ENCODE results near the gene DST.

The DST gene

GRCh38 chr6:56642366-56643261 lies at the start of gene DST:
Gene DST (minus strand): TSS chr6:56642889.
- no peak within 1 kb of the TSS for H3K4me3 Mint-ChIP-seq
- H3K27ac Mint-ChIP-seq: no peak within 1 kb of the TSS
- H3K9me3 Mint-ChIP-seq: no peaks in the 10 kb centered on the region
- H3K36me3 Mint-ChIP-seq (ENCODE audit: low read depth): no peaks in the 10 kb centered on the region
- no peaks in the 10 kb centered on the region for H3K4me1 Mint-ChIP-seq (ENCODE audit: low read depth)
- no peaks in the 10 kb centered on the region for H3K27me3 Mint-ChIP-seq

GRCh38 chr6:56691814-56692213 lies 49.1 kb upstream of the DST start:
- H3K4me1 Mint-ChIP-seq (ENCODE audit: low read depth): no peaks in the 10 kb centered on the region
- no peaks in the 10 kb centered on the region for H3K27me3 Mint-ChIP-seq
- no peak overlapping the region for H3K27ac Mint-ChIP-seq
- no peaks in the 10 kb centered on the region for H3K36me3 Mint-ChIP-seq (ENCODE audit: low read depth)
- no peak overlapping the region for H3K4me3 Mint-ChIP-seq
- H3K9me3 Mint-ChIP-seq: no peaks in the 10 kb centered on the region

- Mint-ChIP-seq H3K36me3 (ENCODE audit: low read depth) (no peaks in the 10 kb centered on the region), H3K27me3 (no peaks in the 10 kb centered on the region), H3K4me1 (ENCODE audit: low read depth) (no peaks in the 10 kb centered on the region), H3K4me3 (no peak overlapping the region), H3K9me3 (no peaks in the 10 kb centered on the region), H3K27ac (no peak overlapping the region)
These were observed 48.6 kb upstream of the DST start for GRCh38 chr6:56691286-56691595.

DNA sequence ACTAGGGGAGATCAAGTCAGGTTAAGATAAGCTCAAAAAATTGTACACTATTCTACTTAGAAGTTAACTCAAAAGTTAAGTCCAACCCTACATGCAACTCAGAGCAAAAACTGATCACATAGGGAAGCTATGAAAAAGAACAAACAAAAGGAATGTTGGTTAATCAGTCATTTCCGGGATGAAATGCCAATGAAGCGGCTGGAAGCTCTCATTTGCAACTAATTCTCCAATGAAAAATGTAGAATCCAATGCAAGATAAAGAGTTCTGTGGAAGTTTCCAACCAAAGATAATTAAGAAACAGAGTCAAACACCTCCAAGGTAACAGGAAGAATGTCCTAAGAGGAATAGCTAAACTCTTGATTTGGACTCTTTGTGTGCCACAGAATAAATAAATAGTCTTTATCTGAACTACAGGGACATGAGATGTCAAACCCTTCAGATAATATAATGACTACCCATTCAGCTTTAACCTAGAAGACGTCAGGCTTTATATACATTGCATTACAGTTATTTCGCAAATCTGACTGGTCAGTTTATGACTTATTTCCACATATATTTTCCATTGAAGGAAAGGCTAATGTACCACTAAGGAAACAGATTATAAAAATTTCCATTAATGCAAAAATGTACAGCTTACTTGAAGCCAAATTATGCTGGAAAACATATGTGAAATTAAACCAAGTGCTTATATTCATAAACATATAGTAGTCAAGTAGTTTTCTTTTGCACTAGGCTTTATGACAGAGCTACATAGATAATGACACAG lies 48.0 kb upstream of the DST start:
- no peak overlapping the region for H3K27ac Mint-ChIP-seq
- H3K36me3 Mint-ChIP-seq (ENCODE audit: low read depth): no peaks in the 10 kb centered on the region
- no peaks in the 10 kb centered on the region for H3K4me1 Mint-ChIP-seq (ENCODE audit: low read depth)
- H3K9me3 Mint-ChIP-seq: no peaks in the 10 kb centered on the region
- no peak overlapping the region for H3K4me3 Mint-ChIP-seq
- no peaks in the 10 kb centered on the region for H3K27me3 Mint-ChIP-seq

- Mint-ChIP-seq H3K4me1 (ENCODE audit: low read depth) (no peaks in the 10 kb centered on the region), H3K9me3 (no peaks in the 10 kb centered on the region), H3K27me3 (no peaks in the 10 kb centered on the region), H3K36me3 (ENCODE audit: low read depth) (no peaks in the 10 kb centered on the region), H3K4me3 (no peak overlapping the region), H3K27ac (no peak overlapping the region)
These were observed 47.0 kb upstream of the DST start for GRCh38 chr6:56689663-56690062.

DNA sequence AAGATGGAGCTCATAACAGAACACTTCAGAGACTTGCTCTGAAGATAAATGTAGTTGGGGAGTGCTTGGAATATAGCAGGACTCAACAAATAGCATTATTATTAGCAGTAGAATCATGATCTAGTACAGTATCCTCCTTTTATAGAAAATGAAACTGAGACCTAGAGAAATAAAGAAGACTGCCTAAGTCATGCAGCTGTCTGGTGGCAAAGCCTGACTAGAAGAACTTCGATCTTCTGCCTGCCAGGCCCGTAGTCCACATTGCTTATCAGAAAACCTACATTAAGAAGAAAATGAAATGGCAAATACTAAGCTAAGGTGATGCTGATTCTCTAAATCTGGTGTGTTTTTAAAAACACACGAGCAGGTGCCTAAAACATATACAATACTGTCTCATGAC lies 46.4 kb upstream of the DST start:
- Mint-ChIP-seq H3K27me3 (no peaks in the 10 kb centered on the region), H3K4me1 (ENCODE audit: low read depth) (no peaks in the 10 kb centered on the region), H3K27ac (no peak overlapping the region), H3K36me3 (ENCODE audit: low read depth) (no peaks in the 10 kb centered on the region), H3K9me3 (no peaks in the 10 kb centered on the region), H3K4me3 (no peak overlapping the region)

DNA sequence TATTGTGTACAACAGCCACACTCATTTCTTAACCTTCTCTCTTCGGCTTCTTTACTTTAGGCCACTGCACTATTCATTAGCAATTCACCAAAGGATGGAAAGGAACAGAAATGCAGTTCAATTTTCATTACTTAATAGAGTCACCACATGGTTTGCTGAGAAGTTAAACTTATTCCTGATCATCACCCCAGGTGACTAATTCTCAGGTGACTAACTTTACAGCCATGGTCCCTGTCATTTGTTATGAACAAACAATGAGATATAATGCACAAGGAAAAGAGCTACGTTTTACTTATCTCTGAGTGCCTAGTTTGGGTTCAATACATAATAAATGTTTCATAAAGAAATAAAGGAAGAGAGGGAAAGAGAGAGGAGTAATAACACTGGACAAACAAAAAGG lies 45.8 kb upstream of the DST start:
- no peak overlapping the region for H3K4me3 Mint-ChIP-seq

GRCh38 chr6:56687551-56687950 lies 44.9 kb upstream of the DST start:
- Mint-ChIP-seq H3K36me3 (ENCODE audit: low read depth) (no peaks in the 10 kb centered on the region), H3K27me3 (no peaks in the 10 kb centered on the region), H3K4me1 (ENCODE audit: low read depth) (no peaks in the 10 kb centered on the region)

More for the DNA sequence above, 45.8 kb upstream of the DST start:
- Mint-ChIP-seq H3K27ac (no peak overlapping the region), H3K36me3 (ENCODE audit: low read depth) (no peaks in the 10 kb centered on the region), H3K4me1 (ENCODE audit: low read depth) (no peaks in the 10 kb centered on the region), H3K9me3 (no peaks in the 10 kb centered on the region), H3K27me3 (no peaks in the 10 kb centered on the region)

GRCh38 chr6:56686429-56686828 lies 43.7 kb upstream of the DST start:
- Mint-ChIP-seq H3K9me3 (no peaks in the 10 kb centered on the region), H3K4me3 (no peak overlapping the region), H3K27me3 (no peaks in the 10 kb centered on the region), H3K4me1 (ENCODE audit: low read depth) (no peaks in the 10 kb centered on the region), H3K27ac (no peak overlapping the region), H3K36me3 (ENCODE audit: low read depth) (no peaks in the 10 kb centered on the region)

More at GRCh38 chr6:56687551-56687950, 44.9 kb upstream of the DST start:
- H3K27ac Mint-ChIP-seq: no peak overlapping the region
- no peaks in the 10 kb centered on the region for H3K9me3 Mint-ChIP-seq
- H3K4me3 Mint-ChIP-seq: no peak overlapping the region

GRCh38 chr6:56685994-56686393 lies 43.3 kb upstream of the DST start:
- H3K4me3 Mint-ChIP-seq: no peak overlapping the region
- no peak overlapping the region for H3K27ac Mint-ChIP-seq
- no peaks in the 10 kb centered on the region for H3K27me3 Mint-ChIP-seq
- no peaks in the 10 kb centered on the region for H3K9me3 Mint-ChIP-seq
- H3K36me3 Mint-ChIP-seq (ENCODE audit: low read depth): no peaks in the 10 kb centered on the region
- no peaks in the 10 kb centered on the region for H3K4me1 Mint-ChIP-seq (ENCODE audit: low read depth)

DNA sequence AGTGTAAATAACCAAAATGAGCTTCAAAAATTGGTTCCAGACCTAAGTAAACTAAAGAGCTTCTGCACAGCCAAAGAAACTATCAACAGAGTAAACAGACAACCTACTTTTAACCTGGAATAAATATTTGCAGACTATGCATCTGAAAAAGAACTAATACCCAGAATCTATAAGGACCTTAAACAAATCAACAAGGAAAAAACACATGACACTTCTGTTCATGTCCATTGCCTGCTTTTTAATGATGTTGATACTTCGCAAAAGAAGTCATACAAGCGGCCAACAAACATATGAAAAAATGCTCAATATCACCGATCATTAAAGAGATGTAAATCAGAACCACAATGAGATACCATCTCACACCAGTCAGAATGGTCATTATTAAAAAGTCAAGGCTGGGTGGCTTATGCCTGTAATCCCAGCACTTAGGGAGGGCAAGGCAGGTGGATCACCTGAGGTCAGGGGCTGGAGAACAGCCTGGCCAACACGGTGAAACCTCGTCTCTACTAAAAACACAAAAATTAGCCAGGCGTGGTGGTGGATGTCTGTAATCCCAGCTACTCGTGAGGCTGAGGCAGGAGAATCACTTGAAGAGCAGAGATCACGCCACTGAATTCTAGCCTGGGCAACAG lies 42.5 kb upstream of the DST start:
- no peaks in the 10 kb centered on the region for H3K4me1 Mint-ChIP-seq (ENCODE audit: low read depth)
- no peaks in the 10 kb centered on the region for H3K36me3 Mint-ChIP-seq (ENCODE audit: low read depth)

DNA sequence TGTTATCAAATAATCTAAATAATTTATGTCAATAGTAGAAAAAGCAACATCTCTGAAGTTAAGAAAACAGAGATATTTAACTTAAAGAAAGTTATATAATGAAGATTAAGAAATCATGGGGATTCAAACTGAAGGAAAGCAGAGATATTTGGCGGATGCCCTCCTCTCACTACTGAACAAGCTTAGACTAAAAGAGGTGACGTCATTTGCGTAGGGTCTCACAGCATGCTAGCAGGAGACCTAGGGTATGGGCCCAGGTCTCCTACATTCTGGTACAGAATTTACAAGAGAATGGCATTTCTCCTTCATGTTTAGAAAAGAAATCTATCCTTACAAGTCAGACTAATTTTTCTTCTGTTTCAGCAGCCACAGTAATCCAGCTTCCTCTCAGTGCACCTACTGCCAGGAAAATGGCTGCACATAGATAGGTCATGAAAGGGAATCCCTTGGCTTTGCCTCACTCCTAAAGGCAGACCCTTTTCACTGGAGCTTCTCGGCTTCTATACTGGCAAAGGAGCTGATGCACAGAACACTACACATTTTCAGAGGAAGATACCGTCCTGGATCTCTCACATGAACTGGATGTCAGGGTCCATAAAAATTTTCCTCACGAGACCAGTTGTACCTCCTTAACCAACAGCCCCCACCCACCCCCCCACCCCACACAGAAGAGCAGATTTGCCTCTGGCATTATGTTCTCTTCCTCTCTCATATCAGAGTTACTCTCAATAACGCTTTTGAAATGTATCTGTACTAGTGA lies 41.8 kb upstream of the DST start:
- H3K4me3 Mint-ChIP-seq: no peak overlapping the region
- no peaks in the 10 kb centered on the region for H3K9me3 Mint-ChIP-seq
- H3K4me1 Mint-ChIP-seq (ENCODE audit: low read depth): no peaks in the 10 kb centered on the region
- no peak overlapping the region for H3K27ac Mint-ChIP-seq
- H3K27me3 Mint-ChIP-seq: no peaks in the 10 kb centered on the region
- no peaks in the 10 kb centered on the region for H3K36me3 Mint-ChIP-seq (ENCODE audit: low read depth)

More for the DNA sequence above, 42.5 kb upstream of the DST start:
- no peaks in the 10 kb centered on the region for H3K27me3 Mint-ChIP-seq
- no peak overlapping the region for H3K27ac Mint-ChIP-seq
- no peaks in the 10 kb centered on the region for H3K9me3 Mint-ChIP-seq
- no peak overlapping the region for H3K4me3 Mint-ChIP-seq

- H3K27me3 Mint-ChIP-seq: no peaks in the 10 kb centered on the region
- no peaks in the 10 kb centered on the region for H3K36me3 Mint-ChIP-seq (ENCODE audit: low read depth)
- H3K4me3 Mint-ChIP-seq: no peak overlapping the region
- no peaks in the 10 kb centered on the region for H3K4me1 Mint-ChIP-seq (ENCODE audit: low read depth)
- H3K9me3 Mint-ChIP-seq: no peaks in the 10 kb centered on the region
- H3K27ac Mint-ChIP-seq: no peak overlapping the region
These were observed 41.2 kb upstream of the DST start for GRCh38 chr6:56683882-56684281.

DNA sequence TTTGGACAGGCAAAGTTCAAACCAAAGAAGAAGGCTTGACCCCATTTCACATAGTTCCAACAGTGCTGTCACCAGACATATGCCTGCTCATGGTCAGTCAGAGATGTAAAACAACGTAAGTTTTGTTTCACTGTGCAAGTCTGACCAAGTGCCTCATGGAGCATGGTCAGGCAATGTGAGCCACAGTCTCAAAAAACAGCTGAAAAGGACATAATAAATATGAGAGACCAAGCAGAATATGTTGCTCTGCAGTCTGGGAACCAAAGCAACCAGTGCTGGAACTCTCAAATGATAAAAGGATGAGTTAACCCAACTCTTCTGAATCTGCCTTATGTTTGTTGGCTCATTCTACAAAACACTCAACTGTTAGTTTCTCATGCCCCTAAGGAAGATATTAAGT lies 39.9 kb upstream of the DST start:
- Mint-ChIP-seq H3K27ac (no peak overlapping the region), H3K4me3 (no peak overlapping the region), H3K4me1 (ENCODE audit: low read depth) (no peaks in the 10 kb centered on the region), H3K9me3 (no peaks in the 10 kb centered on the region), H3K27me3 (no peaks in the 10 kb centered on the region), H3K36me3 (ENCODE audit: low read depth) (no peaks in the 10 kb centered on the region)

GRCh38 chr6:56677559-56677958 lies 34.9 kb upstream of the DST start:
- Mint-ChIP-seq H3K36me3 (ENCODE audit: low read depth) (no peaks in the 10 kb centered on the region), H3K9me3 (no peaks in the 10 kb centered on the region), H3K4me1 (ENCODE audit: low read depth) (no peaks in the 10 kb centered on the region), H3K27me3 (no peaks in the 10 kb centered on the region), H3K4me3 (no peak overlapping the region), H3K27ac (no peak overlapping the region)

All from stimulated activated naive CD8-positive, alpha-beta T cell treated with anti-CD3 and anti-CD28 coated beads, Interleukin-15, Interleukin-2, amounts not matched to agents 100 ng/mL and 50 ng/mL, for 24 hours (primary cell).